Stimulated activated naive B cell treated with anti-CD40 and anti-IgM and Interleukin-4, amounts not matched to agents 10 μg/mL and 1 μg/mL and 100 μg/mL, for 72 hours (primary cell): ENCODE measurements around the gene LBX1.
"Not testable (repeated sequence)": the region's sequence is repeated elsewhere in the genome, so short reads cannot be mapped to it uniquely, and the experiment has no call there.

Experiments used
- ATAC-seq, 2 donors: fragments of 150-1000 bp; cut with Tn5 transposase; replicated peaks; 2 replicates each; pipeline ENCODE4 v1.10.0; 2021; ENCODE audit warnings: moderate library complexity in 1 of 2
- DNase-seq: peaks from one replicate; pipeline ENCODE4 v3.0.0; 2021
- H3K27ac Mint-ChIP-seq: one replicate; pipeline ENCODE4 v1.8.0; 2022; ENCODE audit warnings: mild to moderate bottlenecking, mixed read lengths
- H3K27me3 Mint-ChIP-seq, 2 donors: one replicate each; pipeline ENCODE4 v1.8.0; 2022; ENCODE audit warnings: mixed read lengths in 2 of 2
- H3K36me3 Mint-ChIP-seq, 2 donors: one replicate each; pipeline ENCODE4 v1.8.0; 2022; ENCODE audit warnings: mixed read lengths in 2 of 2, mild to moderate bottlenecking in 1 of 2
- H3K4me1 Mint-ChIP-seq, 2 donors: one replicate each; pipeline ENCODE4 v1.8.0; 2022; ENCODE audit warnings: mixed read lengths in 2 of 2, mild to moderate bottlenecking in 1 of 2
- H3K4me3 Mint-ChIP-seq, 2 donors: one replicate each; pipeline ENCODE4 v1.8.0; 2022; ENCODE audit warnings: mild to moderate bottlenecking in 2 of 2, mixed read lengths in 2 of 2, moderate library complexity in 1 of 2
- H3K9me3 Mint-ChIP-seq, 2 donors: one replicate each; pipeline ENCODE4 v1.8.0; 2022; ENCODE audit warnings: mixed read lengths in 2 of 2, mild to moderate bottlenecking in 1 of 2

LBX1 gene

GRCh38 chr10:101217044-101217425, 12.2 kb downstream of the LBX1 start:
- Mint-ChIP-seq H3K36me3 (peaks cover 0 to 1% of the 10 kb centered on the region in 2 donors), H3K9me3 (no peaks in the 10 kb centered on the region), H3K27ac (peak overlapping the region; percentile 94), H3K4me3 (peak overlapping the region; percentile 43 to 70), H3K4me1 (peaks cover 34 to 59% of the 10 kb centered on the region in 2 donors), H3K27me3 (peaks cover 78 to 96% of the 10 kb centered on the region in 2 donors)
- ATAC-seq (no peak), DNase-seq (no peak)

- peak overlapping the region; percentile 70 for H3K4me3 Mint-ChIP-seq
- H3K9me3 Mint-ChIP-seq, result no peaks in the 10 kb centered on the region
- ATAC-seq (no peak), DNase-seq (no peak)
- peaks cover 78 to 94% of the 10 kb centered on the region in 2 donors for H3K27me3 Mint-ChIP-seq
- peak overlapping the region; percentile 94 for H3K27ac Mint-ChIP-seq
- H3K36me3 Mint-ChIP-seq, result peaks cover 0 to 1% of the 10 kb centered on the region in 2 donors
- H3K4me1 Mint-ChIP-seq, result peaks cover 30 to 53% of the 10 kb centered on the region in 2 donors
Measured at GRCh38 chr10:101216207-101217043, 12.8 kb downstream of the LBX1 start.

GRCh38 chr10:101215397-101216206, 13.7 kb downstream of the LBX1 start:
- Mint-ChIP-seq H3K4me3 (peak overlapping the region; percentile 81), H3K9me3 (no peaks in the 10 kb centered on the region), H3K4me1 (peaks cover 27 to 51% of the 10 kb centered on the region in 2 donors), H3K27me3 (peaks cover 76 to 91% of the 10 kb centered on the region in 2 donors), H3K27ac (peak overlapping the region; percentile 47), H3K36me3 (peaks cover 0 to 1% of the 10 kb centered on the region in 2 donors)
- ATAC-seq, result no peak
- no peak for DNase-seq

- Mint-ChIP-seq H3K9me3 (no peaks in the 10 kb centered on the region), H3K36me3 (peaks cover 0 to 1% of the 10 kb centered on the region in 2 donors), H3K27ac (peak overlapping the region; percentile 93), H3K4me3 (peak overlapping the region; percentile 81), H3K27me3 (peaks cover 75 to 91% of the 10 kb centered on the region in 2 donors), H3K4me1 (peaks cover 27 to 51% of the 10 kb centered on the region in 2 donors)
- DNase-seq (peak; percentile 52), ATAC-seq (peak; percentile 84 to 86)
Measured at GRCh38 chr10:101214446-101215396, 14.5 kb downstream of the LBX1 start.

GRCh38 chr10:101208543-101208942, 20.7 kb downstream of the LBX1 start:
- Mint-ChIP-seq H3K4me3 (no peak overlapping the region), H3K27me3 (peaks cover 62 to 77% of the 10 kb centered on the region in 2 donors), H3K36me3 (no peaks in the 10 kb centered on the region)

GRCh38 chr10:101207026-101207425, 22.2 kb downstream of the LBX1 start:
- Mint-ChIP-seq H3K4me1 (no peaks in the 10 kb centered on the region), H3K36me3 (no peaks in the 10 kb centered on the region), H3K9me3 (no peaks in the 10 kb centered on the region), H3K27ac (no peak overlapping the region), H3K27me3 (peaks cover 63 to 69% of the 10 kb centered on the region in 2 donors), H3K4me3 (no peak overlapping the region)
- DNase-seq (no peak), ATAC-seq (no peak)

More at GRCh38 chr10:101208543-101208942, 20.7 kb downstream of the LBX1 start:
- DNase-seq, result no peak
- peaks cover 2 to 3% of the 10 kb centered on the region in 2 donors for H3K4me1 Mint-ChIP-seq
- no peak for ATAC-seq
- H3K9me3 Mint-ChIP-seq, result no peaks in the 10 kb centered on the region
- H3K27ac Mint-ChIP-seq, result no peak overlapping the region

- DNase-seq, H3K36me3 Mint-ChIP-seq, H3K9me3 Mint-ChIP-seq, H3K4me1 Mint-ChIP-seq, ATAC-seq, H3K4me3 Mint-ChIP-seq, H3K27ac Mint-ChIP-seq: not testable (repeated sequence)
- H3K27me3 Mint-ChIP-seq, result peaks cover 48 to 61% of the 10 kb centered on the region in 2 donors
Measured at GRCh38 chr10:101202667-101203066, 26.6 kb downstream of the LBX1 start.

GRCh38 chr10:101198326-101198977, 30.8 kb downstream of the LBX1 start:
- H3K27ac Mint-ChIP-seq, ATAC-seq, DNase-seq, H3K9me3 Mint-ChIP-seq, H3K4me3 Mint-ChIP-seq, H3K36me3 Mint-ChIP-seq, H3K4me1 Mint-ChIP-seq: not testable (repeated sequence)
- H3K27me3 Mint-ChIP-seq, result peaks cover 36 to 57% of the 10 kb centered on the region in 2 donors

GRCh38 chr10:101195921-101196320, 33.3 kb downstream of the LBX1 start:
- no peak for ATAC-seq
- no peaks in the 10 kb centered on the region for H3K36me3 Mint-ChIP-seq
- H3K27me3 Mint-ChIP-seq, result peaks cover 38 to 63% of the 10 kb centered on the region in 2 donors
- no peaks in the 10 kb centered on the region for H3K4me1 Mint-ChIP-seq
- no peak overlapping the region for H3K4me3 Mint-ChIP-seq
- H3K27ac Mint-ChIP-seq, result no peak overlapping the region
- no peaks in the 10 kb centered on the region for H3K9me3 Mint-ChIP-seq
- no peak for DNase-seq

GRCh38 chr10:101189461-101190401, 39.5 kb downstream of the LBX1 start:
- DNase-seq (no peak), ATAC-seq (no peak)
- Mint-ChIP-seq H3K27me3 (peaks cover 25 to 32% of the 10 kb centered on the region in 2 donors), H3K4me1 (no peaks in the 10 kb centered on the region), H3K27ac (no peak overlapping the region), H3K36me3 (no peaks in the 10 kb centered on the region), H3K4me3 (no peak overlapping the region), H3K9me3 (no peaks in the 10 kb centered on the region)

GRCh38 chr10:101188942-101189341, 40.3 kb downstream of the LBX1 start:
- no peak for ATAC-seq
- H3K9me3 Mint-ChIP-seq, result no peaks in the 10 kb centered on the region
- peaks cover 25 to 32% of the 10 kb centered on the region in 2 donors for H3K27me3 Mint-ChIP-seq
- no peak overlapping the region for H3K27ac Mint-ChIP-seq
- H3K4me3 Mint-ChIP-seq, result no peak overlapping the region
- no peak for DNase-seq
- H3K4me1 Mint-ChIP-seq, result no peaks in the 10 kb centered on the region
- no peaks in the 10 kb centered on the region for H3K36me3 Mint-ChIP-seq

- Mint-ChIP-seq H3K4me3 (no peak overlapping the region), H3K4me1 (no peaks in the 10 kb centered on the region), H3K36me3 (no peaks in the 10 kb centered on the region), H3K27me3 (peaks cover 9 to 20% of the 10 kb centered on the region in 2 donors), H3K9me3 (no peaks in the 10 kb centered on the region), H3K27ac (no peak overlapping the region)
- DNase-seq (no peak), ATAC-seq (no peak)
Measured at GRCh38 chr10:101183458-101184183, 45.6 kb downstream of the LBX1 start.
